GM21825 (cell line): Measurements from ENCODE around the gene RGR.

Experiments used
- ATAC-seq: cut with Tn5 transposase; IDR thresholded peaks from one replicate; pipeline ENCODE4 v1.9.1; 2021; ENCODE audit warnings: mild to moderate bottlenecking, moderate library complexity; ENCODE audit not compliant: unreplicated experiment

RGR gene

GRCh38 chr10:84293171-84293570 is 48.3 kb downstream of the RGR start:
- ATAC-seq, result no peak

- no peak for ATAC-seq
These were observed 48.7 kb downstream of the RGR start for GRCh38 chr10:84293574-84294016.

- peak; percentile 56 for ATAC-seq
These were observed 50.1 kb downstream of the RGR start for GRCh38 chr10:84294766-84295447.

- ATAC-seq, result no peak
These were observed 51.5 kb downstream of the RGR start for GRCh38 chr10:84296091-84296981.

GRCh38 chr10:84298057-84298456 is 53.2 kb downstream of the RGR start:
- ATAC-seq, result no peak

- no peak for ATAC-seq
These were observed 57.4 kb downstream of the RGR start for GRCh38 chr10:84302223-84302622.

GRCh38 chr10:84306751-84307384 is 62.0 kb downstream of the RGR start:
- no peak for ATAC-seq

GRCh38 chr10:84308021-84308420 is 63.2 kb downstream of the RGR start:
- ATAC-seq, result no peak

- ATAC-seq, result peak; percentile 65
These were observed 63.8 kb downstream of the RGR start for GRCh38 chr10:84308481-84309304.
